Transverse colon (tissue), 4 donors: Measurements from ENCODE around the gene PARP3.

Experiments
- CTCF ChIP-seq, 5 experiments: fragments of 200-600 bp in 3 of 5; fragments of 450-650 bp in 2 of 5; sonication (generic) in 3 of 5; IDR thresholded peaks; 1 replicate in 2 of 5; 2 replicates in 3 of 5; pipeline ENCODE4 v1.5.1; 2016 to 2017; ENCODE audit warnings: antibody characterized with exemption in 5 of 5, inconsistent platforms in 3 of 5, mild to moderate bottlenecking in 2 of 5, moderate library complexity in 1 of 5
- POLR2A ChIP-seq: fragments of 450-650 bp; IDR thresholded peaks from one replicate; pipeline ENCODE4 v1.6.1; 2016; ENCODE audit warnings: antibody characterized with exemption, mild to moderate bottlenecking, moderate library complexity
- POLR2AphosphoS5 ChIP-seq, 3 donors: sonication (generic); formaldehyde crosslinking; IDR thresholded peaks; one replicate each; pipeline ENCODE4 v1.6.1; 2016; ENCODE audit warnings: antibody characterized with exemption in 3 of 3

GRCh38 chr3:51930439-51930838, 11.7 kb upstream of the PARP3 start:
- TF ChIP-seq CTCF (IDR thresholded peaks at IDR 0.05) = no peak
- TF ChIP-seq POLR2A = no peak
- TF ChIP-seq POLR2AphosphoS5 (IDR thresholded peaks at IDR 0.05) = no peak
